Umbilical cord (tissue), 2 donors: ENCODE measurements around the gene EEFSEC. TPM values are rescaled to one million over a fixed set of nuclear protein-coding genes. Genes with fewer than 3 reads are reported as not detected.

ENCODE experiments used
- DNase-seq: peaks from one replicate; pipeline ENCODE4 v3.0.0-alpha.2; 2015; ENCODE audit warnings: low spot score
- total RNA-seq: library from RNA; depleted of rRNA; stranded (reverse); fragments of >200 nt; gene quantifications from one replicate; pipeline ENCODE4 v1.2.3, GENCODE V29; 2014; ENCODE audit warnings: low replicate concordance; ENCODE audit not compliant: insufficient read depth

EEFSEC gene
- total RNA-seq, 1 donor from 2014 or later: 9.6 TPM

DNA sequence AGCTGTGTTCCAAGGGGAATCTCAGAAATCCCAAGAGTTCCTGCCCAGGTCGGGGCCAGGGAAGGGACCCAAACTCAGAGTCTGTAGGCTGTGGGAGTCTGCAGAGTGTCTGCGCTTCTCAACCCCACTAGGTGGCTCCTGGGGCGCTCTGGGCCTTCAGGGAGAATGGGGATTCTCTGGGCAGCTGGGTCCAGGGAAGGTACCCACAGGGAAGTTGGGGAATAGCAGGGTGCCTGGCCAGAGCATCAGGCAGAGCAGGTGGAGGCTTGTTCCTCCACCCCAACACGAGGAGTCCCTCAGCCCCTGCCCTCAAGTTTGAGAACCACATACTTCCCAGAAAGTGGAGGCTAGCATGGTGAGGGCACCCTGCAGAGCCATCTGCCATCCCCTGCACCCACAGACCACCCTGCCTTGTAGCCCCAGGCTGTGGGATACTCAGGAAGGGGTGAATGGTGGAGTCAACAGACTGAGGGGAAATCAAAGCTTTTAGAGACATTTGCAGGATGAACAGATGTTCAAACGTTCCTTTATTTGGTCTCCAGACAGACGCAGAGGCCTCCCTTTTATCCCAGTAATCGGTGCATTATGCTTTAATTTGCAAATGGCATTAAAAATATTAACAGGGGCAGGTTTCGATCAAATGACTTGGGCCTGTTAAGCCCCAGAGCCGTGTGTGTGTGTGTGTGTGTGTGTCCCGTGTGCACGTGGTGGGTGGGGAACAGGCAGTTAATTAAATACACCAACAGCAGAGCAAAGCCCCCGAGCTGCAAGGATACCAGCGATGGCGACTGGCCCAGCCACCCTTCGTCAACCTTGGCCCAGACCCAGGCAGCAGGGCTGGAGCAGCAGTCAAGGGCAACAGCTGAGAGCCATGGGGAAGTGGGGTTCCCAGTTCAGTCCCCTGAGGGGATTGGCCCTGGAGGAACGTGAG lies 255.7 kb downstream of the EEFSEC start:
- DNase-seq: no peak

DNA sequence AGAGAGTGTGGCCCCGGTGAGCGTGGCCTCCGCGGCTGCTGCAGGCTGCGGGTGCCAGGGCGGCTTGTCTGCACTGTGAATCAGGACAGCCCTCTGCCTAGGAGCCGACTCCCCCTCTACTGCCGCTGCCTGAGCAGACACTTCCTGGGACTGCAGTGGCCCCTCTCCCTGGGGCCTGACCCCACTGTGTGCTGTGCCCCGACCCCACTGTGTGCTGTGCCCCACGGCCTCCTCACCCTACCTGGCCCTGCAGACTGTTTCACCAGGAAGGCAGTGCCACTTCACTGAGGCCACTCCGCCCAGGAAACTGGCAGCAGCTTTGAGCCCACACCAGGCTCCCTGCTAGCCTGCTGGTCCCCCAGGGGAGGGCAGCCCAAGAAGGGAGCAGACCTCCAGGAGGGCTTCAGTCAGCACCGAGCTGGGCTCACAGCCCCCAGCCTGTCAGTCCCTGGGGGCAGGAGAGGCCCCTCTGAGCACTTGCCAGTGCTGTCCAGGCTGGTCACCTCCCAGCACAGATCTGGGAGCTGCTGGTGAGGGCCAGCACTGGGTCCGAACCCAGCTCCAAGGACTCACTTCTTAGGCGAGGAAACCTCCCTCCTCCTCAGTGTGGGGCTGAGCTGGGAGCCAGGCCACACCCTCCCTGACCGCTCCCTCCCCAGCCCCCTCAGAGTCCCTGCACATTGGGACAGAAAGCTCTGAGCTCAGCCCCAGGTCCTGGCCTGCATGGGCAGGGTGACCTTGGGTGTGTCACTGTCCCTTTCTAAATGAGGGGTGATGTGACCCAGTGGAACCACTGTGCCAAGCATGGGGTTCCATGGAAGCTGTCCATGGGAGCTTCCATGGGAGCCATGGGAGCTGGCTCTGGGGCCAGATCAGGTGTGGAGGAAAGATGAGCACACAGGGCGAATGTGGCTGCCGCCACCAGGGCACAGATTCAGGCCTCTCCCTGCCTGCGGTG lies 256.6 kb downstream of the EEFSEC start:
- DNase-seq: no peak

DNA sequence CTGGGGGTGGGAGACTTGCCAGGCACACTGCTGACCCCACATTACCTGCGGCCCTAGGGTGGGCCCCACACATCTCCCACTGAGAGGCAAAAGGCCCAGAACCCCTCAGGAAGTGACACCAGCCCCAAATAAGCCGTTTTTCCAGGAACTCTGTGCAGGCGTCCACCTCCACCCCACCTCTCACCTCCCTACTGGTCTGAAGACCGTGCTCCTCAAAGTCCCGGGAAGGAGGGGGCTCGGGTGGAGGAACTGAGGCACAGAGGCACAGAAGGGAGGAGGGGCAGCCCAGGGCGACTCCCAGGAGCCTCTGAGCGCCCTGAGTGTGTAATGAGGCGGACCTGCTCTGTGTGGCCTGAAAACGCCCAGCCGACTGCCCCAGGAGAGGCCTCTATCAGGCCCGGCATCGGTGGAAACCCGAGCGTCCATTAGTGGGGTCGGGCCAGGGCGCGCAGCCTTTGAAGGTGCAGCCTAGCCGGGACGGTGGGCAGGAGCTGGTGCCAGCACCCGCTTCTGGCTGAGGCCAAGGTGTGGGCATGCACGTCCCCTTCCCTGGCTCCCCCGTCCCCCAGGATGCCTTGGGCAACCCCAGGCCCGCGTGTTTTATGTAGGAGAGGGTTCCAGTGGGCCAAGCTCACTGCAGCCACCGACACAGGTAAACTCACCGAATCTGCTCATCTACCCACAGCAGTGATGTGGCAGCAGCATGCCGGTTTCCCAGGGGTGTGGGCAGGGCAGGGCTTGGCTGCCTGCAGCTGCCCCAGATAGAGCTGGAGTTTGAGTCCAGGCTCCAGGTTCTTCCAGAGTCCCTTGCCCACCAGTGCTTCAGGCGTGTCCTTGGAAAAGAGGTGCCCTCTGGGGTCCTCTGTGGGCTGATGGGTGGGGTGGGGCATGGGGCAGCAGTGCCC lies 257.6 kb downstream of the EEFSEC start:
- DNase-seq: no peak

DNA sequence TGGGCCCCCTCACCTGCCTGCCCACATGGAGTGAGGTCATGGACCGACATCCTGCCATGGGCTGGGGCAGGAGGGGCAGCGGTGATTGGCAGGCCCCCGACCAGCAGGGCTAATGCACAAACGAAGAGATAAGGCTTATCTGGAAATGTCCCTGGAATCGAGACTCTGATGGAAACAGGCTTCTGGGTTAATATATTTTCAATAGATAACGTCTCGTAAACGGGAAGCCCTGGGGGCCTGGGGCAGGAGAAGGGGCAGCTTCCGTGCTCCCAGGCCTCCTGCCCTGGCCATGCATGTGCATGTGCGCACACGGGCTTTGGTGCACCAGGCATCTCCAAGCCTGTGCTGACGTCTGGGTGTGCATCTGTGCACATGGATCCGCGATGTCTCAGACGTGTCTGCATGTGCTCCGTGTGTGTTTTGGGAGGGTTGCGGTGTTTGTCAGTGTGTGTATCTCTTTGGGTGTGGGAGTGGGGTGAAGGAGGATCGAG lies 258.3 kb downstream of the EEFSEC start:
- DNase-seq: no peak

DNA sequence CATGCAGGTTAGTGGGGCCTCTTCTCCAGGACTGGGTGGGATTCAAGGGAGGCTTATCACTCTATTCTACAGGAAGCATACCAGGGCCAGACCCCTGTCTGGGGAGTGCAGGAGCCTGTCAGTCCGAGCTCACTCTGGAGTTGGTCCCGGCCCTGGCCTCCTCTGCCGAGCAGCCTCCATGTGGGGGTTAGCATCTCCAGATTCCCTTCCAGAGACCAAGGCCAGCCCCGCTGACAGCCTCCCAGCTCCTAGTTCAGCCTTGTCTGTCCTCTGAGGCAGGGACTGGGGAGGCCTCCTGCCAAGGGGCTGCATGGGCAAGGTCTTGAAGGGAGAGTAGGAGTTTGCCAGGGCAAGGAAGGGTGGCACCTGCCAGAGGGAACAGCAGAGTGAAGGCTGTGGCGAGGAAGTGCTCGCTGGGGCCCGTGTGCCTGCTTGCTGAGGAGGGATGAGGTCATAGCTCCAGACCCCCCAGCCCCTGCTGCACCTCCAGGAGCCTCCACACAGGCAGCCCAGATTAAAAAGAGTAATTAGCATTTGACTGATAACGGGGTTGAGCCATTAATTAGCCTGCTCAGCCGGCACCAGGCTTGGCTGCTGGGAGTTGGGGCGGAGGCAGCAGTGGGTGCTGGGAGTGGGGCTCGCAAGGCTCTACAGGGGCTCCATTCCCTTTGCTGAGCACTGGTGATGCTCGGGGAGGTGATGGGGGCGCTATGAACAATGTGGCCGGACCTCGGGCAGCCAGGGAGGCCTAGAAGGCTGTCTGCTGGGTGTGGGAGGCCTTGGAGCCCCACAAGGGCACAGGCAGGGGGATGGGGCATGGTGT lies 259.1 kb downstream of the EEFSEC start:
- no peak for DNase-seq

DNA sequence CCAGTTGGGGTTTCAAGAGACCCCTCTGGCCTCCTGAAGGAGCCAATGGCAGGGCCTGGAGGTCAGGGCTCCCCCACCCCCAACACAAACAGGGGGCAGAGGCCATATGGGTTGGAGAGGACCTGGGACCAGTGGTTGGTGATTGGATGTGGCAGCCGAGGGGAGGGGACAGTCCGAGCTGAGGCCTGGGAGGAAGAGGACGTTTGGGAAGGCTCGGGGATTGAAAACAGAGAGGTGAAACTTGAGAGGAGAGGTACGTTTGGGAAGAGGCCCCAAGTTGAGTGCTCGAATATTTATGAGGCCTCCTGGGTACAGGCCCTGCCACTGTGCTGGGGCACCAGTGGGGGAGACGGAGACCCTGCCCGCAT lies 259.7 kb downstream of the EEFSEC start:
- no peak for DNase-seq

DNA sequence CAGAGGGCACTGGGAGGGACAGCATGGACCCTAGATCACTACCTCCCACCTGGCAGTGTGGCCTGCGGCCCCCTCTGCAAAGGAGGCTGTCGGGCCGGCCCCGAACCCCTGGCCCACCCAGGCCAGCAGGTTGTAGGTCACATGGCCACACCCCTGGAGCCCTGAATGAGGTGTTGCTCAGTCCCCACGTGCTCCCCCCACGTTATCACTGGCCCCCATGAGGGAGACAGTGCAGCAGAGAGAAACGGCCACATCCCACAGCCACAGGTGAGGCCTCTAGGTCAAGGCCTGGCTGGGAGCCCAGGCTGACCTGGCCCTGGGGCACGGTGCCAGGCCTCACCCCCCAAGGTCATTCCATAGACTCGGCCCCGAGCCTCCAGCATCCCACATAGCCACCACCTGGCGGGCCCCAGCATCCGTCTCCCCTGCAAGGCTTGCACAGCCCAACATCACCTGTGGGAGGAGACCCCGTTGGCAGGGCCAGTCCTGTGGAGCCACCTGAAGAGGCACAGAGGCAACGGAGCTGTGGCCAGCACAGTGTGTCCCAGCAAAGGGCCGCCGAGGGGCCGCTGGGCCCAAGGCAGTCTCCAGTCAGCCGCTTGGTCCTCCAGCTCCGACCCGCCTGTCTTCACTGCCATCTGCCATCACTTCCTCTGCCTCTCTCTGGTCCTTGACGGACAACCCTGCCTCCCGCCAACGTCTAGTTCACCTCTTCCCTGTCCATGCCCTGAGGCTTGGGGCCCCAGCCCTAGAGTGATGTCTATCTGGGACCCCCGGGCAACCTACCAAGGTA lies 260.3 kb downstream of the EEFSEC start:
- DNase-seq: no peak

DNA sequence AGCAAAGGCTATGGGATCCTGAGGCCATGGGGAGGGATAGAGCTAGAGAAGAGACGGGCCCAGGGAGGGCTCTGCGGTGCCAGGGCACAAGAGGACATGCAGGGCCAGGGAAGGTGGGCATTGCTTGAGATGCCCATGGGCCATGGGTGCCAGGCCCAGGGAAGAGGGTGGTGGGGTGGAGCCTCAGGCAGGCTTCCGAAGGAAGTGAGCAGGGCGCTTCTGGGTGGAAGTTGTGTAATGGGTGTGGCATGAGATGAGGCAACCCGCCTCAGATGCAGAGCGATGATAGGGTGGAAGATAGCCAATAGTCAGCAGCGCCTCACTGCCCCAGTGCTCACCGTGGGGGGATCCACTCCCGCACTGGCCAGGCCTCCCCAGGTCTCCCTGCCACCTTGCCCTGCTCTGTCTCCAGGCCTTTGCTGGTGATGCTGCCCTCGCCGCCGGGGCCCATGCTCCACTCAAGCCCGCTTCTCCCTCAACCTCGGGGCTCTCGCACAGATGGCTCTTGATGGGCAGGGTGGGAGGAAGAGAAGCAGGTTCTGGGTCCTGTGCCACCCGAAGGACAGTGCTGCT lies 262.0 kb downstream of the EEFSEC start:
- DNase-seq: no peak

DNA sequence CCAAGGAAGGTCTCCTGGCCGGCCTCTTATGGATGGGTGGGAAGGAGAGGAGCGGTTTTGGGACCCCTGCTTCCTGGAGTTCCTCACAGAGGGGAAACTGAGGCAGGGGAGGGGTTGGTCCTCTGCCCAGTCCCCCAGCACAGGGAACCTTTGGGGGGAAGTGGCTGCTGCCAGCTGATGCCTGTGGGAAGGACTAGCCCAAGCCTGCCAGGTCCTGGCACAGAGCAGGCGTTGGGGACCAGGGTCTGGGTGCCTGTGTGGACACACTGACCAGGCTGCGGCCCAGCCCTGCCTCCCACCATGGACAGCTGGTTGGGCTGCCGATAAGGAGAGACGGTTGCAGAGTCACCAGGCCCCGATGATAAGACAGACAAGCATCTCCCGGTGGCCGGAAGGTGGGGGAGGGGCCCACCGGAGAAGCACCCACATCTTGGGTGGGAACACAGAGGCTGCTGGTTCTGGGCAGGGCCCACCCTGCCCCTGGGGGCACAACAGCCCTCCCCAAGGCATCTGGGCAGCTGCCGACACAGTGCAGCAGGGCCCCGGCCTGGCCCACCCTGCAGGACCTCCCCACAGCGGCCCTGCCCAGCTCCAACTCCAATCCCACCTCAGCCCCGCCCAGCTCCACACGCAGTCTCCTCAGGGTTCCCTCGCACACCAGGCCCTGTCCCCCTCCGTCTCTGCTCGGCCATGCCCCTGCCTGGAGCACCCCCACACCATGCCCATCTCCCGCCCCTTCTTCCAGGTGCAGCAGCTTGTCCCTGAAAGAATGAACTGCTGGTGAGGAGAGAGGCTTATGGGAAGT lies 262.7 kb downstream of the EEFSEC start:
- DNase-seq: no peak

DNA sequence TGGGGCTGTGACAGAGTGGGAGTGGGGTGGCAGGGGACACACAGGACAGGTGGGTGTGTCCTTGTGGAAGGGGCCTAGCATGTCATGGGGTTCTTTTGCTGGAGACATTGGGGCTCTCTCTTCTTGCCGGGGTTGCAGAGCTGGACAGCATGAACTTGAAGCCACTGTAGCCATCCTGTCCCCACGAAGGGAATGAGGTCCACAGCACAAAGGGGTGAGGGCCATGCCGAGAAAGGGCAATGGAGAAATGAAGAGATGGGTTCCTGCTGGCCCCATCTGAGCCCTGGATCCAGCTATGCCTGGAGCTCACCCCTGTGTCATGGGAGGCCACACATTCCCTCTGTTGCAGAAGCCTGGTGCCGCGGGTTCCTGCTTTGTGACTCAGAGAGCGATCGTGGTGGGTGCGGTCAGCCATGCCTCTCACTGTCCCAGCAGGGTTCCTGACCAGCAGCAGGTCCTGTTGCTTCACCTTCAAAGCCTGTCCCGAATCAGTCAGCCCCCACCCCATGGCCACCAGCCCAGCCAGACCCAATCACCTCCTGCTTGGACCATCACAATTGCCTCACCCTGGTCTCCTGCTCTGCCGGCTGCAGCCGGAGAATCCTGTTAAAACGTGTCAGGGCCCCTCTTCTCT lies 263.4 kb downstream of the EEFSEC start:
- no peak for DNase-seq

DNA sequence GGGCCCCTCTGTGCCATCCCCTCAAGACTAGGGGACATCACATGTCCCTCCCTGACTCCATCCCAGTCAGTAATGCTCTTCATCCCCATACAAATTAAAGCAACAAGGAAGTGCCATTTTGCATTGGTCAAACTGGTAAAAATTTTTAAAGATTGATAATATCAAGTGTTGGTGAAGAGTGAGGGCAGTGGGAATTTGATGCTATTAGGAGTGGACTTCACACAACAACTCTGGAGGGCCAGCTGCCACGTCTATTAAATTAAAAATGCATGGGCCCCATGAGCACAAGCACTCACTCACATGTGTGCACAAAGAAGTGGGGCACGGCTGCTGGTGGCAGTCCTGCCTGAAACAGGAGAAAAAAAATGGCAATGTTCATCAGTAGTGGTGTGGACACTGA lies 265.6 kb downstream of the EEFSEC start:
- DNase-seq: no peak

DNA sequence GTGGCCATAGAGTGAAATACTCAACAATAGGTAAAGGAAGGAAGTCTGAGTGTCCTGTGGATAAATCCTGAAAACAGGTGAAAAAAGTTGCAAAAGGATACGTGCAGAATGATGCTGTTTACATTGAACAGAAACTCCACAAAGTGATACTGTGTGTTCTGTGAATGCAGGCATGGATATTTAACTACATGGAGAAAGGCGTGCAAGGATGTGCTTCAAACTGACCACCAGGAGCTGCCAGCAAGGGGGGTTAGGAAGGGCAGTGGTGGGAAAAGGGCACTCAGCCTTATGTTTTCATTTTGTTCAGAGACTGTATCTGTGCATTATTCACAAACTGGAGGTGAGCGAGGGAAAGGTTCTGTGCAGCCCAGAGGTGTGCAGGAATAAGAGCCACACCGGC lies 266.0 kb downstream of the EEFSEC start:
- no peak for DNase-seq

DNA sequence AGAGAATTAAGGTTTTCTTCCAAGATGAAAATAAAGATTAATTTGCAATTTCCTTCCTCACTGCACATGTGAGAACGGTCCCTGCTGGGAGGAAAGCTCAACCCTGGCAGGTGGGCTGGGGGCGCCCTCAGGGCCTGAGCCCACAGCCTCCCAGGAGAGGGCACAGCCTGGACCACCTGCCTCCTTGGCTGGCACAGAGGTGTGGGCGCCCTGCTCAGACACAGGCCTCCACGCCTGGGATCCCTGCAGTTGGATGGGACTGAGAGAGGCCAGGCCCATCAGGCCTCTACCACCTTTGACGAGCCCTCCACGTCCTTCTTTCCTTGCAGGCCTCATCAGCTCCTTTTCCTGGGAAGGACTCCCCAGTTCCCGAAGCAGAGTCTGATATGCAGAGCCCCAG lies 267.0 kb downstream of the EEFSEC start:
- DNase-seq: no peak

DNA sequence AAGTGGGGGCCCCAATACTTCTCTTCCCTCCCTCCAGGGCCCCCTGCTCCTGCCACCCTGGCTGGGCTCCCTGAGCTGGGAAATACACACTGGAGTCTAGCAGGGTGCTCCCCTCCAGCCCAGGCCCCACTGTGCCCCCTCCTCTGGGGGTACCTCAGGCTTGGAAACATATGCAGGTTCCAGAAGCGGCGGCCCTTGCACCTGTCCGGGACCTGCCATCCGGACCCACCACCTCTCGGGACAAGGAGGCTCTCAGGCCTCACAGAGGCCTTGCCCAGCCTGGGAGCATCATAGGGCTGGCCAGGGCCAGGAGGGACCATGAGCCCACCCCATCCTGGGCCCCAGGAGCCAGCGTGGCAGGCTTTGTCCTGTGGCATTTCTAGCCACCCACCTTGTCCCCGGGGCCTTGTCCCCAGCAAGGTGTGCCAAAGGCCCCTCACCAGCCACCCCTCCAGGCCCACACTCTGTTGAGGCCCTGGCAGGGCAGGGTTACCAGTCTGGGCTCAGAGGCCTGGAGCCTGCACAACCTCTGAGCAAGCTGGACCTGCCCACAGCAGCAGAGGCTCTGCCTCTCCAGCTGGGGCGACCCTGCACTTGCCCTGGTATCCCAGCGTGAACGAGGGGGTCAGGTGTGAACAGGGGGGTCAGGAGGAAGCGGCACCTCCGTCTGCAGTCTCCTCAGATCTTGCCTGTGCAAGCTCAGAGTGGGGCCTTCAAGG lies 267.6 kb downstream of the EEFSEC start:
- no peak for DNase-seq

DNA sequence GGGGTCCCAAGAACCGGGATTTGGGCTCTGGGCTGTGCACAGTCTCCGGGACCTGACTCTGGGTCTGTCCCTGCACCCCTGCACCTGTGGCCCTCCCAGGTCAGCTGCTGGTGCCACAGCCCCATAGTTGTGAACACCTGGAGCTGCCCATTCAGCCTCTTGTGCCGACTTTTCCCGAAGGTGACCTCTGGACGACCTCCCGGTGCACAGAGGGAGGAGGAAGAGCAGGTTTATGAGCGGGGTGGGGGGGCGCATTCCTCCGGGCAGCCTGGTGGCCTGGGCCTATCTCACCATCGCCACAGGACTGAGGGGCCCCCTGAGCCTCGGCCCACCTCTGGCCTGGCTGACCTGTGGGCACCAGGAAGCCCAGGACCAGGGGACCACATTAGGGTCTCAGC lies 268.2 kb downstream of the EEFSEC start:
- no peak for DNase-seq

DNA sequence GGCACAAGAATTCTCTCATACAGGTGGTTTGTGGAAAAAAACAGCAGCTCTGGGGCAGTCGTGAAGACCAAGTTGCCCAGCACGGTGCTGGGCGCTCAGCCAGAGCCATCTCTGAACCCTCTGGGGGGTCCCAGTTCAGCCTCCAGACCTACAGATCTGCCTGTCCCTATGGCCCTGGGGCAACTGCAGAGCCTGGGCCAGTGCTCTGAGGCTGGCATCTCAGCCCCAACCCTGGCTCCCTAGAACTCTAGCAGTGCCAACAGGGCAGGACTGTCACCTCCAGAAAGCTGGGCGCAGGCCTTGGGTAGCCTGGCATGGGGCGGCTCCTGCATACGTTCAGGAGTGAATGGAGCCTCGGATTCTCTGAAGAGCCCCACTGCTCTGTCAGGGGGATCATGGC lies 268.7 kb downstream of the EEFSEC start:
- no peak for DNase-seq
